OCI-LY1 (cell line): ENCODE results near the gene PDLIM5.

Experiments
- EZH2 ChIP-seq: fragments of 200-600 bp; sonication (generic), shearing (Covaris generic); IDR thresholded peaks from 2 replicates; pipeline ENCODE4 v1.8.0; 2017; ENCODE audit warnings: borderline replicate concordance, mixed run types, mild to moderate bottlenecking, antibody characterized with exemption, low read length, moderate library complexity, mixed read lengths
- TF ChIP-seq, protein P1 (sequence below): fragments of 200-600 bp; sonication (generic), shearing (Covaris generic); IDR thresholded peaks from 2 replicates; pipeline ENCODE4 v1.5.1; 2017; ENCODE audit warnings: mild to moderate bottlenecking, antibody characterized with exemption, low read length, moderate library complexity, mixed read lengths

DNA sequence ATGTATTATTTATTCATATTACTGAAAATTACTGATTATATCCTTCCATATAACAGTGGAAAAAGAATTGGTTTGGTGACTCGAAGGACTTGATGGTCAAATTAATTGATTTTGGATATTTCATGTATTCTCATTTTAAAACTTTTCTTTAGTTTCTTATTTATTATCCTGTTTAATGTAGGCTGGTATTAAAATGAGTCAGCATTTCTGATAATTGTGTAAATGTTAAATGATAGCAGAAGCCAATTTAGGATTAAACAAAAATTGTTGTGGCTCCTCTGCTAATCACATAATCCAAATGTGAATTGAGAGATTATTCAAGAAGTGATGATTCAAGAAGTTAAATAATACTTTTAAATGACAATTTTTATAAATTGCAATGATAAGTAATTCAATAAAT, 38.7 kb downstream of the PDLIM5 start:
- TF ChIP-seq, protein P1, sequence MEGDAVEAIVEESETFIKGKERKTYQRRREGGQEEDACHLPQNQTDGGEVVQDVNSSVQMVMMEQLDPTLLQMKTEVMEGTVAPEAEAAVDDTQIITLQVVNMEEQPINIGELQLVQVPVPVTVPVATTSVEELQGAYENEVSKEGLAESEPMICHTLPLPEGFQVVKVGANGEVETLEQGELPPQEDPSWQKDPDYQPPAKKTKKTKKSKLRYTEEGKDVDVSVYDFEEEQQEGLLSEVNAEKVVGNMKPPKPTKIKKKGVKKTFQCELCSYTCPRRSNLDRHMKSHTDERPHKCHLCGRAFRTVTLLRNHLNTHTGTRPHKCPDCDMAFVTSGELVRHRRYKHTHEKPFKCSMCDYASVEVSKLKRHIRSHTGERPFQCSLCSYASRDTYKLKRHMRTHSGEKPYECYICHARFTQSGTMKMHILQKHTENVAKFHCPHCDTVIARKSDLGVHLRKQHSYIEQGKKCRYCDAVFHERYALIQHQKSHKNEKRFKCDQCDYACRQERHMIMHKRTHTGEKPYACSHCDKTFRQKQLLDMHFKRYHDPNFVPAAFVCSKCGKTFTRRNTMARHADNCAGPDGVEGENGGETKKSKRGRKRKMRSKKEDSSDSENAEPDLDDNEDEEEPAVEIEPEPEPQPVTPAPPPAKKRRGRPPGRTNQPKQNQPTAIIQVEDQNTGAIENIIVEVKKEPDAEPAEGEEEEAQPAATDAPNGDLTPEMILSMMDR, result no peak
- TF ChIP-seq EZH2, result no peak
